Stomach (tissue), 4 donors: ENCODE data around the gene MDM2.

Experiments
- POLR2A ChIP-seq, 4 donors: fragments of 450-650 bp; IDR thresholded peaks; one replicate each; pipeline ENCODE4 v1.6.1; 2016; ENCODE audit warnings: antibody characterized with exemption in 4 of 4, control low read depth in 2 of 4, mild to moderate bottlenecking in 1 of 4, moderate library complexity in 1 of 4
- POLR2AphosphoS5 ChIP-seq, 3 donors: sonication (generic); formaldehyde crosslinking; IDR thresholded peaks; one replicate each; pipeline ENCODE4 v1.6.1; 2016; ENCODE audit warnings: antibody characterized with exemption in 3 of 3
- TF ChIP-seq, protein P1 (sequence below), 7 experiments: fragments of 450-650 bp in 4 of 7; fragments of 200-600 bp in 3 of 7; sonication (generic) in 3 of 7; IDR thresholded peaks; one replicate each; pipeline ENCODE4 v1.5.1; 2016 to 2019; ENCODE audit warnings: antibody characterized with exemption in 7 of 7, control low read depth in 2 of 7, mild to moderate bottlenecking in 1 of 7

DNA sequence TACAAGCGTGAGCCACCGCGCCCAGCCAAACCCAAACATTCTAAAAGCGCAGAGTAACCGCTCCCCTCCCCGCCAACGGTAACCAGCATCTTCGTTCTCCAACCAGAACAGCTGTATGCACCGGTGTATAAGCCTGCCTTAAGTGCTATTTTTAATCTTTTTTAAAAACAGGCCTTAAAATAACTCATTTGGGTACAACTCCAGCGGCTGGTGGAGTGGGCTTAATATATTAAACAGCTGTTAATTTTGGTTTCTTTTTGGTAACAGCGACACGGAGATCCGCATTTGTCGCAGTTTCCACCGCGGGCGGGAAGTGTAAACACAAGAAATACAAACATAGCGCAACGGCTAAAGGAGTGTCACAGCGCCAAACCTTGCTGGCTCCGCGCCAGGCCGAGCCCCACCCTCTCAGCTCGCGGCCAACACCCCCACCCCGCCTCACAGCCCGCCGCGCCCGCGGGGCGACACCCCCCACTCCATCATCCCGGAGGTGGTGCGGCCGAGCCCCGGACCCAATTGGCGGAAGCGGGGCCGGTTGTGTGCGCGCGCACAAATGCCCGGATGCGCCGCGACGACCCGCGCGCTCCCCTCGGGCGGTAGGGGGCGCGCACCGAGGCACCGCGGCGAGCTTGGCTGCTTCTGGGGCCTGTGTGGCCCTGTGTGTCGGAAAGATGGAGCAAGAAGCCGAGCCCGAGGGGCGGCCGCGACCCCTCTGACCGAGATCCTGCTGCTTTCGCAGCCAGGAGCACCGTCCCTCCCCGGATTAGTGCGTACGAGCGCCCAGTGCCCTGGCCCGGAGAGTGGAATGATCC is at the start of gene MDM2:
- TF ChIP-seq, protein P1, sequence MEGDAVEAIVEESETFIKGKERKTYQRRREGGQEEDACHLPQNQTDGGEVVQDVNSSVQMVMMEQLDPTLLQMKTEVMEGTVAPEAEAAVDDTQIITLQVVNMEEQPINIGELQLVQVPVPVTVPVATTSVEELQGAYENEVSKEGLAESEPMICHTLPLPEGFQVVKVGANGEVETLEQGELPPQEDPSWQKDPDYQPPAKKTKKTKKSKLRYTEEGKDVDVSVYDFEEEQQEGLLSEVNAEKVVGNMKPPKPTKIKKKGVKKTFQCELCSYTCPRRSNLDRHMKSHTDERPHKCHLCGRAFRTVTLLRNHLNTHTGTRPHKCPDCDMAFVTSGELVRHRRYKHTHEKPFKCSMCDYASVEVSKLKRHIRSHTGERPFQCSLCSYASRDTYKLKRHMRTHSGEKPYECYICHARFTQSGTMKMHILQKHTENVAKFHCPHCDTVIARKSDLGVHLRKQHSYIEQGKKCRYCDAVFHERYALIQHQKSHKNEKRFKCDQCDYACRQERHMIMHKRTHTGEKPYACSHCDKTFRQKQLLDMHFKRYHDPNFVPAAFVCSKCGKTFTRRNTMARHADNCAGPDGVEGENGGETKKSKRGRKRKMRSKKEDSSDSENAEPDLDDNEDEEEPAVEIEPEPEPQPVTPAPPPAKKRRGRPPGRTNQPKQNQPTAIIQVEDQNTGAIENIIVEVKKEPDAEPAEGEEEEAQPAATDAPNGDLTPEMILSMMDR (IDR thresholded peaks at IDR 0.05) = peak in 5 of 7 experiments; percentile 64 to 91 (median 83)
- TF ChIP-seq POLR2A (IDR thresholded peaks at IDR 0.05) = peak in 1 of 4 donors; percentile 84
- TF ChIP-seq POLR2AphosphoS5 (IDR thresholded peaks at IDR 0.05) = peak; percentile 88 to 97 (median 95)
